Spinal cord (tissue), 10 donors: ENCODE data around the gene UACA. TPM values are rescaled to one million over a fixed set of nuclear protein-coding genes. Genes with fewer than 3 reads are reported as not detected.
A peak's percentile ranks its signal among the peaks of the same experiment; 100 is the strongest.

Experiments used
- DNase-seq, 6 donors: peaks; one replicate each; pipeline versions ENCODE4 v3.0.0 to v3.0.0-alpha.2; 2013 to 2015; ENCODE audit warnings: low spot score in 6 of 6, low read depth in 4 of 6
- H3K27ac ChIP-seq: one replicate; pipeline ENCODE4 v1.5.1; 2013; ENCODE audit warnings: low read depth, low read length, control low read depth
- H3K27me3 ChIP-seq: one replicate; pipeline ENCODE4 v1.6.1; 2013; ENCODE audit warnings: low read length; ENCODE audit not compliant: control insufficient read depth, insufficient read depth
- H3K36me3 ChIP-seq: one replicate; pipeline ENCODE4 v1.6.1; 2013; ENCODE audit warnings: low read length; ENCODE audit not compliant: control insufficient read depth, insufficient read depth
- H3K4me1 ChIP-seq: one replicate; pipeline ENCODE4 v1.6.1; 2013; ENCODE audit warnings: low read length; ENCODE audit not compliant: control insufficient read depth, insufficient read depth
- H3K4me3 ChIP-seq: one replicate; pipeline ENCODE4 v1.5.1; 2013; ENCODE audit warnings: low read depth, low read length, control low read depth
- H3K9me3 ChIP-seq: one replicate; pipeline ENCODE4 v1.6.1; 2013; ENCODE audit warnings: low read length; ENCODE audit not compliant: control insufficient read depth, insufficient read depth
- WGBS: methylation state at CpG from one replicate; pipeline ENCODE4 v1.1.5; 2013; ENCODE audit warnings: missing lambda C conversion rate; ENCODE audit not compliant: insufficient coverage; 5-methylcytosine and 5-hydroxymethylcytosine counted together
- polyA plus RNA-seq, 2 donors: library from polyadenylated mRNA; unstranded; fragments of 120-200 nt; gene quantifications; one replicate each; pipeline ENCODE4 v1.2.1, GENCODE V29; 2013; ENCODE audit not compliant: insufficient read length in 2 of 2
- total RNA-seq, 2 donors: library from RNA; depleted of rRNA in 1 of 2; stranded (reverse); fragments of 120-200 nt in 1 of 2; fragments of >200 nt in 1 of 2; gene quantifications; one replicate each; pipeline versions ENCODE4 v1.2.3 to v1.2.4, GENCODE V29; 2013 to 2014
- donor health status: healthy.

Gene UACA
- total and polyA plus RNA-seq, 4 donors, result 50.8 to 188 (median 87.2) TPM

- H3K36me3 ChIP-seq, result no peaks in the 10 kb centered on the region
- H3K27ac ChIP-seq, result no peak overlapping the region
- H3K27me3 ChIP-seq, result no peaks in the 10 kb centered on the region
- no peak overlapping the region for H3K4me3 ChIP-seq
- DNase-seq, result peak in 5 of 6 donors; percentile 33 to 91 (median 61)
- 29% methylated on average over 1 of the region's 5 CpGs for WGBS
- peaks cover 8% of the 10 kb centered on the region for H3K4me1 ChIP-seq
- H3K9me3 ChIP-seq, result no peaks in the 10 kb centered on the region
Observed at GRCh38 chr15:70636540-70637165, 126.7 kb downstream of the UACA start.

- WGBS, result 100% methylated on average over 1 of the region's 2 CpGs
- Histone ChIP-seq H3K27me3 (no peaks in the 10 kb centered on the region), H3K9me3 (no peaks in the 10 kb centered on the region), H3K36me3 (no peaks in the 10 kb centered on the region), H3K4me3 (no peak overlapping the region), H3K4me1 (peaks cover 8% of the 10 kb centered on the region), H3K27ac (no peak overlapping the region)
- DNase-seq, result no peak
Observed at GRCh38 chr15:70635895-70636294, 127.5 kb downstream of the UACA start.

- WGBS, result 94% methylated on average over 3 of the region's 7 CpGs
- Histone ChIP-seq H3K9me3 (no peaks in the 10 kb centered on the region), H3K27ac (no peak overlapping the region), H3K36me3 (no peaks in the 10 kb centered on the region), H3K4me3 (no peak overlapping the region), H3K4me1 (peaks cover 8% of the 10 kb centered on the region), H3K27me3 (no peaks in the 10 kb centered on the region)
- no peak for DNase-seq
Observed at GRCh38 chr15:70633991-70634390, 129.4 kb downstream of the UACA start.

- H3K36me3 ChIP-seq, result no peaks in the 10 kb centered on the region
- H3K27me3 ChIP-seq, result no peaks in the 10 kb centered on the region
- peaks cover 11% of the 10 kb centered on the region for H3K4me1 ChIP-seq
- DNase-seq, result peak in 1 of 6 donors; percentile 46
- no peaks in the 10 kb centered on the region for H3K9me3 ChIP-seq
- H3K27ac ChIP-seq, result no peak overlapping the region
- H3K4me3 ChIP-seq, result no peak overlapping the region
- 36% methylated on average over 5 of the region's 12 CpGs for WGBS
Observed at GRCh38 chr15:70633103-70633831, 130.1 kb downstream of the UACA start.

- no peaks in the 10 kb centered on the region for H3K9me3 ChIP-seq
- no peak overlapping the region for H3K4me3 ChIP-seq
- peaks cover 14% of the 10 kb centered on the region for H3K4me1 ChIP-seq
- no peaks in the 10 kb centered on the region for H3K27me3 ChIP-seq
- 83% methylated on average over 5 of the region's 5 CpGs for WGBS
- H3K27ac ChIP-seq, result no peak overlapping the region
- no peaks in the 10 kb centered on the region for H3K36me3 ChIP-seq
- no peak for DNase-seq
Observed at GRCh38 chr15:70632491-70633102, 130.8 kb downstream of the UACA start.

- Histone ChIP-seq H3K9me3 (no peaks in the 10 kb centered on the region), H3K27ac (no peak overlapping the region), H3K4me3 (no peak overlapping the region), H3K36me3 (no peaks in the 10 kb centered on the region), H3K27me3 (no peaks in the 10 kb centered on the region), H3K4me1 (peaks cover 15% of the 10 kb centered on the region)
- 77% methylated on average over 4 of the region's 4 CpGs for WGBS
- DNase-seq, result no peak
Observed at GRCh38 chr15:70632079-70632478, 131.3 kb downstream of the UACA start.

GRCh38 chr15:70629735-70630273, 133.6 kb downstream of the UACA start:
- H3K9me3 ChIP-seq, result no peaks in the 10 kb centered on the region
- H3K27me3 ChIP-seq, result no peaks in the 10 kb centered on the region
- no peak overlapping the region for H3K27ac ChIP-seq
- H3K4me3 ChIP-seq, result no peak overlapping the region
- H3K4me1 ChIP-seq, result peaks cover 15% of the 10 kb centered on the region
- WGBS, result 89% methylated on average over 11 of the region's 11 CpGs
- DNase-seq, result no peak
- no peaks in the 10 kb centered on the region for H3K36me3 ChIP-seq

- WGBS, result 87% methylated on average over 8 of the region's 8 CpGs
- Histone ChIP-seq H3K36me3 (no peaks in the 10 kb centered on the region), H3K4me3 (no peak overlapping the region), H3K27ac (no peak overlapping the region), H3K9me3 (no peaks in the 10 kb centered on the region), H3K4me1 (peaks cover 14% of the 10 kb centered on the region), H3K27me3 (no peaks in the 10 kb centered on the region)
- no peak for DNase-seq
Observed at GRCh38 chr15:70628549-70628896, 134.8 kb downstream of the UACA start.

- Histone ChIP-seq H3K4me3 (no peak overlapping the region), H3K27me3 (no peaks in the 10 kb centered on the region), H3K36me3 (no peaks in the 10 kb centered on the region), H3K9me3 (no peaks in the 10 kb centered on the region), H3K4me1 (peaks cover 8% of the 10 kb centered on the region), H3K27ac (no peak overlapping the region)
- peak in 2 of 6 donors; percentile 69 to 90 for DNase-seq
- 38% methylated on average over 15 of the region's 15 CpGs for WGBS
Observed at GRCh38 chr15:70627734-70628548, 135.4 kb downstream of the UACA start.
